ENCODE results near the gene ERCC8. TPM values are rescaled to one million over a fixed set of nuclear protein-coding genes. Genes with fewer than 3 reads are reported as not detected.

Gene ERCC8
- total and polyA plus RNA-seq, 10 of the 15 experiments (the other 5 are each of a cell fraction or from before 2014, with no cell fraction given): 10.4 to 31.2 (median 16.4) TPM

- DNase-seq (ENCODE audit: low read depth, low spot score) (no peak), FAIRE-seq (no peak), ATAC-seq (no peak)
- H3K27ac ChIP-seq (ENCODE audit: control insufficient read depth, insufficient read depth): no peak overlapping the region
- intact Hi-C loops (cut with micrococcal nuclease; ENCODE audit: unreplicated experiment): no loop called here
- ChIA-PET CTCF (interaction anchor here (0.9 to 1.2 kb wide), 2 partner anchors 16 to 210 kb away, joined by 3 read pairs; no protein-coding TSS in a partner anchor), RAD21 (ENCODE audit: unreplicated experiment) (interaction anchor here (1.4 kb wide), 1 partner anchor 208 kb away, joined by 3 read pairs; no protein-coding TSS in a partner anchor), POLR2A (no interaction called here), SMC1A (ENCODE audit: uncharacterized antibody, unreplicated experiment) (no interaction called here)
- H3K4me1 ChIP-seq (ENCODE audit: control insufficient read depth, insufficient read depth, low read length): no peaks in the 10 kb centered on the region
- no peak overlapping the region for H2AFZ ChIP-seq (ENCODE audit: control insufficient read depth, low read depth, low read length)
- no peak overlapping the region for H3K9ac ChIP-seq (ENCODE audit: control insufficient read depth, insufficient read depth, low read length)
- in situ Hi-C loops (cut with MboI): no loop called here
- H3K4me2 ChIP-seq (ENCODE audit: control insufficient read depth, insufficient read depth): no peak overlapping the region
- BruUV-seq (replicated peaks): no TSS peak
- TF ChIP-seq CREB1 (IDR thresholded peaks at IDR 0.05; ENCODE audit: low read depth) (no peak), STAT3 (IDR thresholded peaks at IDR 0.05; ENCODE audit: low read depth, low read length) (no peak), ZNF687 (IDR thresholded peaks at IDR 0.05) (no peak), ZNF384 (IDR thresholded peaks at IDR 0.05; ENCODE audit: borderline replicate concordance, low read depth, low read length) (no peak), NR2C1 (IDR thresholded peaks at IDR 0.05) (no peak), POLR2AphosphoS2 (IDR thresholded peaks at IDR 0.05; ENCODE audit: low read depth, low read length) (no peak), ZBED1 (IDR thresholded peaks at IDR 0.05; ENCODE audit: borderline replicate concordance) (no peak), ZNF217 (IDR thresholded peaks at IDR 0.05) (no peak), CTCF (IDR thresholded peaks at IDR 0.05 in 2 of 3, conservative IDR thresholded peaks at IDR 0.05 in 1 of 3; ENCODE audit: control insufficient read depth in 2 of 3, extremely low read depth in 1 of 3, insufficient read depth in 1 of 3, low read depth in 3 of 3, low read length in 3 of 3) (no peak), MXI1 (IDR thresholded peaks at IDR 0.05; ENCODE audit: low read depth, low read length) (no peak), USF1 (IDR thresholded peaks at IDR 0.05; ENCODE audit: borderline replicate concordance, extremely low read length, insufficient read depth, low read depth, low read length) (no peak), IKZF2 (IDR thresholded peaks at IDR 0.05) (no peak)
- no peaks in the 10 kb centered on the region for H3K9me3 ChIP-seq (replicated peaks; ENCODE audit: control insufficient read depth, insufficient read depth, low read length)
- WGBS (ENCODE audit: insufficient coverage, insufficient replicate concordance, low lambda C conversion rate, missing lambda C conversion rate): 85% methylated on average over 1 of the region's 1 CpG
- H3K4me3 ChIP-seq: no peak overlapping the region
- H3K36me3 ChIP-seq (ENCODE audit: control insufficient read depth in 2 of 2, insufficient read depth in 2 of 2, low read length in 1 of 2): no peaks in the 10 kb centered on the region
- H3K79me2 ChIP-seq (ENCODE audit: control insufficient read depth, insufficient read depth, low read length): no peaks in the 10 kb centered on the region
- H4K20me1 ChIP-seq (ENCODE audit: control insufficient read depth, insufficient read depth): no peaks in the 10 kb centered on the region
- H3K27me3 ChIP-seq (replicated peaks in 1 of 2; ENCODE audit: control insufficient read depth in 2 of 2, insufficient read depth in 2 of 2, low read length in 1 of 2): no peaks in the 10 kb centered on the region
Observed at GRCh38 chr5:60887096-60887495, 57.8 kb downstream of the ERCC8 start.
